ENCODE results near the gene BRD1. TPM values are rescaled to one million over a fixed set of nuclear protein-coding genes. Genes with fewer than 3 reads are reported as not detected.

BRD1 gene
- total and polyA plus RNA-seq, 2 experiments from 2014 or later, result 12.3 to 33.8 TPM

DNA sequence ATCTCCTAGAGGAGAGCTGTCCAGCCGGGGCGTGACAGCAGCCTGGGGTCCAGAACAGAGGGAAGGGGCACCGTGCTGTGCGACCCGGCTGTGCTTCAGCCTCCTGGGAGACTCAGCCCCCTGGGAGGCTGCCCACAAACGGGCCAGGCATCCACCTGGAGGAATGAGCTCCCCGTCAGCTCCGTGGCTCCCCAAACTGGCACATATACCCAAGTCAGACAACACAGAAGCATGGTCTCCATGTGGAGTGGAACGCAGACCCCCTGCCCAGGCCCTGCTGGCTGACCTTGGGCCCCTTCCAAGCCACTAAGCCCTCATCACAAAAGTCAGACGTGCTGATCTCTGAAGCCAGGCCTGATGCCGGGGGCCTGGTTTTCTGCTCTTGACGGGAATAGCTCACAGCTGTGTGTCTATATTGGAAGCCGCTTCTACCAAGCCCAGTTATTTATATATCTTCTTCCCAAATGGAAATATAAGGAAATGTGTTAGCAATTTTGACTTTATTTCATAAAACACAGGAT is 91.7 kb downstream of the BRD1 start (continued):
- TF ChIP-seq, protein P1, sequence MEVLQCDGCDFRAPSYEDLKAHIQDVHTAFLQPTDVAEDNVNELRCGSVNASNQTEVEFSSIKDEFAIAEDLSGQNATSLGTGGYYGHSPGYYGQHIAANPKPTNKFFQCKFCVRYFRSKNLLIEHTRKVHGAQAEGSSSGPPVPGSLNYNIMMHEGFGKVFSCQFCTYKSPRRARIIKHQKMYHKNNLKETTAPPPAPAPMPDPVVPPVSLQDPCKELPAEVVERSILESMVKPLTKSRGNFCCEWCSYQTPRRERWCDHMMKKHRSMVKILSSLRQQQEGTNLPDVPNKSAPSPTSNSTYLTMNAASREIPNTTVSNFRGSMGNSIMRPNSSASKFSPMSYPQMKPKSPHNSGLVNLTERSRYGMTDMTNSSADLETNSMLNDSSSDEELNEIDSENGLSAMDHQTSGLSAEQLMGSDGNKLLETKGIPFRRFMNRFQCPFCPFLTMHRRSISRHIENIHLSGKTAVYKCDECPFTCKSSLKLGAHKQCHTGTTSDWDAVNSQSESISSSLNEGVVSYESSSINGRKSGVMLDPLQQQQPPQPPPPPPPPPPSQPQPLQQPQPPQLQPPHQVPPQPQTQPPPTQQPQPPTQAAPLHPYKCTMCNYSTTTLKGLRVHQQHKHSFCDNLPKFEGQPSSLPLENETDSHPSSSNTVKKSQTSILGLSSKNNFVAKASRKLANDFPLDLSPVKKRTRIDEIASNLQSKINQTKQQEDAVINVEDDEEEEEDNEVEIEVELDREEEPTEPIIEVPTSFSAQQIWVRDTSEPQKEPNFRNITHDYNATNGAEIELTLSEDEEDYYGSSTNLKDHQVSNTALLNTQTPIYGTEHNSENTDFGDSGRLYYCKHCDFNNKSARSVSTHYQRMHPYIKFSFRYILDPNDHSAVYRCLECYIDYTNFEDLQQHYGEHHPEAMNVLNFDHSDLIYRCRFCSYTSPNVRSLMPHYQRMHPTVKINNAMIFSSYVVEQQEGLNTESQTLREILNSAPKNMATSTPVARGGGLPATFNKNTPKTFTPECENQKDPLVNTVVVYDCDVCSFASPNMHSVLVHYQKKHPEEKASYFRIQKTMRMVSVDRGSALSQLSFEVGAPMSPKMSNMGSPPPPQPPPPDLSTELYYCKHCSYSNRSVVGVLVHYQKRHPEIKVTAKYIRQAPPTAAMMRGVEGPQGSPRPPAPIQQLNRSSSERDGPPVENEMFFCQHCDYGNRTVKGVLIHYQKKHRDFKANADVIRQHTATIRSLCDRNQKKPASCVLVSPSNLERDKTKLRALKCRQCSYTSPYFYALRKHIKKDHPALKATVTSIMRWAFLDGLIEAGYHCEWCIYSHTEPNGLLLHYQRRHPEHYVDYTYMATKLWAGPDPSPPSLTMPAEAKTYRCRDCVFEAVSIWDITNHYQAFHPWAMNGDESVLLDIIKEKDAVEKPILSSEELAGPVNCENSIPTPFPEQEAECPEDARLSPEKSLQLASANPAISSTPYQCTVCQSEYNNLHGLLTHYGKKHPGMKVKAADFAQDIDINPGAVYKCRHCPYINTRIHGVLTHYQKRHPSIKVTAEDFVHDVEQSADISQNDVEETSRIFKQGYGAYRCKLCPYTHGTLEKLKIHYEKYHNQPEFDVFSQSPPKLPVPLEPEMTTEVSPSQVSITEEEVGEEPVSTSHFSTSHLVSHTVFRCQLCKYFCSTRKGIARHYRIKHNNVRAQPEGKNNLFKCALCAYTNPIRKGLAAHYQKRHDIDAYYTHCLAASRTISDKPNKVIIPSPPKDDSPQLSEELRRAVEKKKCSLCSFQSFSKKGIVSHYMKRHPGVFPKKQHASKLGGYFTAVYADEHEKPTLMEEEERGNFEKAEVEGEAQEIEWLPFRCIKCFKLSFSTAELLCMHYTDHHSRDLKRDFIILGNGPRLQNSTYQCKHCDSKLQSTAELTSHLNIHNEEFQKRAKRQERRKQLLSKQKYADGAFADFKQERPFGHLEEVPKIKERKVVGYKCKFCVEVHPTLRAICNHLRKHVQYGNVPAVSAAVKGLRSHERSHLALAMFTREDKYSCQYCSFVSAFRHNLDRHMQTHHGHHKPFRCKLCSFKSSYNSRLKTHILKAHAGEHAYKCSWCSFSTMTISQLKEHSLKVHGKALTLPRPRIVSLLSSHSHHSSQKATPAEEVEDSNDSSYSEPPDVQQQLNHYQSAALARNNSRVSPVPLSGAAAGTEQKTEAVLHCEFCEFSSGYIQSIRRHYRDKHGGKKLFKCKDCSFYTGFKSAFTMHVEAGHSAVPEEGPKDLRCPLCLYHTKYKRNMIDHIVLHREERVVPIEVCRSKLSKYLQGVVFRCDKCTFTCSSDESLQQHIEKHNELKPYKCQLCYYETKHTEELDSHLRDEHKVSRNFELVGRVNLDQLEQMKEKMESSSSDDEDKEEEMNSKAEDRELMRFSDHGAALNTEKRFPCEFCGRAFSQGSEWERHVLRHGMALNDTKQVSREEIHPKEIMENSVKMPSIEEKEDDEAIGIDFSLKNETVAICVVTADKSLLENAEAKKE (CRISPR knock-in tag; IDR thresholded peaks at IDR 0.05), result no peak
- TF ChIP-seq CREB1 (CRISPR knock-in tag; IDR thresholded peaks at IDR 0.05; ENCODE audit: low read depth) (no peak), JUNB (IDR thresholded peaks at IDR 0.05; ENCODE audit: unreplicated experiment) (no peak), NANOG (IDR thresholded peaks at IDR 0.05; ENCODE audit: borderline replicate concordance) (no peak), POLR2AphosphoS5 (IDR thresholded peaks at IDR 0.05; ENCODE audit: low read depth) (no peak), STAT1 (IDR thresholded peaks at IDR 0.05; ENCODE audit: unreplicated experiment) (no peak), ZNF114 (CRISPR knock-in tag; IDR thresholded peaks at IDR 0.05) (no peak)

DNA sequence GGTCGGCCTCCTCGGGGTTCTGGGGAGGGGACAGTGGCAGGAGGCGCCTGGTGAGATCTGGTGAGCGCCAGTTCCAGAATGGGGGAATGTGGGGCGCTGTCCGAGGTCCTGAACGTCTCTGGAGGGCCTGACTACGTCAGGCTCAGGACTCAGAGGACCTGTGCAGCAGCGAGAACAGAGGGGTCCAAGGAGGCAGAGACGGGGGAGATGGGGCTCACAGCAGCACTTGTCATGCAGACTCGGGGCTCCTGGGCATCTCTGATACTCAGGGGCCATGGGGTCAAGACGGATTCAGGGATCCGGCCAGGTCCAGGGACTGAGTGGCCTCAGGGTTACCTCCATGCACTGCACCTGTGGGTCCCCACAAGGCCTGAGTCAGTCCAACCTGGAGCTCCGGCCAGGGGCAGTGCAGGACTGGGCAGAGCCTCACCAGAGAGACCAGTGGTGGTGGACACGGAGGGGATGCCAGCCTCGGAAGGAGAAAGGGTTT is 92.2 kb downstream of the BRD1 start:
- Histone ChIP-seq H3F3A (replicated peaks; ENCODE audit: low read depth) (no peaks in the 10 kb centered on the region), H3K79me2 (replicated peaks; ENCODE audit: insufficient read depth) (no peaks in the 10 kb centered on the region), H3K4me3 (no peak overlapping the region), H3K27me3 (ENCODE audit: insufficient read depth) (no peaks in the 10 kb centered on the region), H2AFZ (no peak overlapping the region), H3K9me2 (ENCODE audit: insufficient read depth) (no peaks in the 10 kb centered on the region), H3K27ac (ENCODE audit: low read depth) (no peak overlapping the region), H3K36me3 (ENCODE audit: insufficient read depth) (no peaks in the 10 kb centered on the region), H3K4me2 (no peak overlapping the region), H4K20me1 (replicated peaks; ENCODE audit: insufficient read depth) (no peaks in the 10 kb centered on the region), H3K4me1 (ENCODE audit: insufficient read depth) (no peaks in the 10 kb centered on the region)
- peaks cover 39% of the 10 kb centered on the region for H3K9me3 Mint-ChIP-seq
- peaks cover 5% of the 10 kb centered on the region; the same call in 2 of the 3 replicates for H3K4me1 Mint-ChIP-seq
- H3K27ac Mint-ChIP-seq, result no peak overlapping the region
- ATAC-seq (peak; percentile 99), DNase-seq (ENCODE audit: low spot score) (no peak)
- peaks cover 10% of the 10 kb centered on the region; the same call in 1 of the 3 replicates for H3K36me3 Mint-ChIP-seq (ENCODE audit: low read depth)
- H3K27me3 Mint-ChIP-seq (ENCODE audit: insufficient read depth, low read depth, poor library complexity), result peaks cover 12% of the 10 kb centered on the region
- TF ChIP-seq, protein P2, sequence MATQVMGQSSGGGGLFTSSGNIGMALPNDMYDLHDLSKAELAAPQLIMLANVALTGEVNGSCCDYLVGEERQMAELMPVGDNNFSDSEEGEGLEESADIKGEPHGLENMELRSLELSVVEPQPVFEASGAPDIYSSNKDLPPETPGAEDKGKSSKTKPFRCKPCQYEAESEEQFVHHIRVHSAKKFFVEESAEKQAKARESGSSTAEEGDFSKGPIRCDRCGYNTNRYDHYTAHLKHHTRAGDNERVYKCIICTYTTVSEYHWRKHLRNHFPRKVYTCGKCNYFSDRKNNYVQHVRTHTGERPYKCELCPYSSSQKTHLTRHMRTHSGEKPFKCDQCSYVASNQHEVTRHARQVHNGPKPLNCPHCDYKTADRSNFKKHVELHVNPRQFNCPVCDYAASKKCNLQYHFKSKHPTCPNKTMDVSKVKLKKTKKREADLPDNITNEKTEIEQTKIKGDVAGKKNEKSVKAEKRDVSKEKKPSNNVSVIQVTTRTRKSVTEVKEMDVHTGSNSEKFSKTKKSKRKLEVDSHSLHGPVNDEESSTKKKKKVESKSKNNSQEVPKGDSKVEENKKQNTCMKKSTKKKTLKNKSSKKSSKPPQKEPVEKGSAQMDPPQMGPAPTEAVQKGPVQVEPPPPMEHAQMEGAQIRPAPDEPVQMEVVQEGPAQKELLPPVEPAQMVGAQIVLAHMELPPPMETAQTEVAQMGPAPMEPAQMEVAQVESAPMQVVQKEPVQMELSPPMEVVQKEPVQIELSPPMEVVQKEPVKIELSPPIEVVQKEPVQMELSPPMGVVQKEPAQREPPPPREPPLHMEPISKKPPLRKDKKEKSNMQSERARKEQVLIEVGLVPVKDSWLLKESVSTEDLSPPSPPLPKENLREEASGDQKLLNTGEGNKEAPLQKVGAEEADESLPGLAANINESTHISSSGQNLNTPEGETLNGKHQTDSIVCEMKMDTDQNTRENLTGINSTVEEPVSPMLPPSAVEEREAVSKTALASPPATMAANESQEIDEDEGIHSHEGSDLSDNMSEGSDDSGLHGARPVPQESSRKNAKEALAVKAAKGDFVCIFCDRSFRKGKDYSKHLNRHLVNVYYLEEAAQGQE (IDR thresholded peaks at IDR 0.05; ENCODE audit: unreplicated experiment), result peak; percentile 41
- peak; percentile 22; the same call in 1 of the 2 replicates for TF ChIP-seq CREB1 (CRISPR knock-in tag; IDR thresholded peaks at IDR 0.05; ENCODE audit: low read depth)
- no peak for TF ChIP-seq POLR2AphosphoS5 (IDR thresholded peaks at IDR 0.05; ENCODE audit: low read depth)
- no peak overlapping the region for H3K4me3 Mint-ChIP-seq

All from GM23338 (cell line).